GM12878 (cell line): ENCODE data around the gene DENND1B. TPM values are rescaled to one million over a fixed set of nuclear protein-coding genes. Genes with fewer than 3 reads are reported as not detected.

Experiments
- ATAC-seq: fragments of 200-7000 bp; cut with Tn5 transposase; 3 replicates; pipeline ENCODE4 v1.9.1; 2020; ENCODE audit warnings: mild to moderate bottlenecking, moderate library complexity
- BruUV-seq: library from RNA; stranded (reverse); fragments of 400-500 nt; replicated peaks from 2 replicates; lab custom pipeline; 2021; lab: Mats Ljungman, UMichigan
- CTCF ChIA-PET: fragments of 300-600 bp; sonication (Branson Sonifier 250); formaldehyde crosslinking; extraction: SDS; loops from one replicate; lab custom pipeline; 2021; ENCODE audit warnings: inconsistent platforms; lab: Yijun Ruan, JAX
- POLR2A ChIA-PET: fragments of 350-600 bp; formaldehyde crosslinking; extraction: SDS; loops from one replicate; lab custom pipeline; 2021; ENCODE audit warnings: inconsistent platforms; lab: Charles Lee
- RAD21 ChIA-PET: fragments of 300-600 bp; sonication (Branson Sonifier 250); formaldehyde crosslinking; loops from one replicate; lab custom pipeline; 2023; ENCODE audit warnings: antibody characterized with exemption; ENCODE audit not compliant: unreplicated experiment; lab: Charles Lee
- SMC1A ChIA-PET: fragments of 300-600 bp; sonication (Branson Sonifier 250); formaldehyde crosslinking; loops from one replicate; lab custom pipeline; 2023; ENCODE audit not compliant: unreplicated experiment, uncharacterized antibody; lab: Charles Lee
- DNase-seq: peaks from one replicate; pipeline ENCODE4 v3.0.0-alpha.2; 2011; ENCODE audit warnings: low read depth, low spot score
- FAIRE-seq: peaks from 3 replicates; lab custom pipeline; 2011; peaks lifted over from hg19 to GRCh38; lab: Jason Lieb, UNC
- H2AFZ ChIP-seq: 2 replicates; pipeline ENCODE4 v1.6.0; 2011; ENCODE audit warnings: low read depth, low read length, control low read depth; ENCODE audit not compliant: control insufficient read depth
- H3K27ac ChIP-seq: 2 replicates; pipeline ENCODE4 v1.5.1; 2011; ENCODE audit warnings: control low read depth; ENCODE audit not compliant: control insufficient read depth, insufficient read depth
- H3K27me3 ChIP-seq, 2 experiments: replicated peaks in 1 of 2; 2 replicates each; pipeline versions ENCODE4 v1.6.0 to v1.6.1; 2011; ENCODE audit warnings: low read length in 1 of 2; ENCODE audit not compliant: control insufficient read depth in 2 of 2, insufficient read depth in 2 of 2
- H3K36me3 ChIP-seq, 2 experiments: 2 replicates each; pipeline ENCODE4 v1.5.1; 2011; ENCODE audit warnings: low read length in 1 of 2; ENCODE audit not compliant: control insufficient read depth in 2 of 2, insufficient read depth in 2 of 2
- H3K4me1 ChIP-seq: 2 replicates; pipeline ENCODE4 v1.6.1; 2011; ENCODE audit warnings: mild to moderate bottlenecking, low read length, moderate library complexity, mixed read lengths; ENCODE audit not compliant: control insufficient read depth, insufficient read depth
- H3K4me2 ChIP-seq: 2 replicates; pipeline ENCODE4 v1.6.0; 2011; ENCODE audit warnings: control low read depth; ENCODE audit not compliant: control insufficient read depth, insufficient read depth
- H3K4me3 ChIP-seq: fragments of 200-600 bp; sonication (generic); 2 replicates; pipeline ENCODE4 v1.5.1; 2016
- H3K79me2 ChIP-seq: 2 replicates; pipeline ENCODE4 v1.6.0; 2011; ENCODE audit warnings: low read length; ENCODE audit not compliant: control insufficient read depth, insufficient read depth
- H3K9ac ChIP-seq: 2 replicates; pipeline ENCODE4 v1.8.0; 2011; ENCODE audit warnings: low read length, control low read depth, mixed read lengths; ENCODE audit not compliant: control insufficient read depth, insufficient read depth
- H3K9me3 ChIP-seq: replicated peaks from 3 replicates; pipeline ENCODE4 v1.5.1; 2011; ENCODE audit warnings: mild to moderate bottlenecking, low read length; ENCODE audit not compliant: control insufficient read depth, insufficient read depth
- H4K20me1 ChIP-seq: 2 replicates; pipeline ENCODE4 v1.6.0; 2011; ENCODE audit not compliant: control insufficient read depth, insufficient read depth
- ATF3 ChIP-seq: IDR thresholded peaks from 2 replicates; pipeline ENCODE4 v1.6.1; 2011; ENCODE audit warnings: low read depth, mild to moderate bottlenecking, low read length, moderate library complexity, borderline replicate concordance; ENCODE audit errors: extremely low read depth
- ATF7 ChIP-seq: fragments of 450-650 bp; IDR thresholded peaks from 2 replicates; pipeline ENCODE4 v1.6.1; 2016; ENCODE audit warnings: low read depth, mild to moderate bottlenecking
- CEBPB ChIP-seq, 2 experiments: fragments of 150-350 bp in 1 of 2; IDR thresholded peaks; 2 replicates each; pipeline ENCODE4 v1.6.1; 2012 to 2014; ENCODE audit warnings: low read depth in 2 of 2, low read length in 2 of 2, borderline replicate concordance in 1 of 2, inconsistent platforms in 1 of 2
- EGR1 ChIP-seq, 2 experiments: IDR thresholded peaks; 1 replicate in 1 of 2; 2 replicates in 1 of 2; pipeline ENCODE4 v1.6.1; 2011 to 2012; ENCODE audit warnings: low read depth in 2 of 2, low read length in 2 of 2, borderline replicate concordance in 1 of 2, mild to moderate bottlenecking in 1 of 2, moderate library complexity in 1 of 2
- ESRRA ChIP-seq: IDR thresholded peaks from 2 replicates; pipeline ENCODE4 v1.6.1; 2012; ENCODE audit warnings: mild to moderate bottlenecking, low read length, improper control_type of control experiment
- FOXK2 ChIP-seq: fragments of 450-650 bp; IDR thresholded peaks from 2 replicates; pipeline ENCODE4 v1.6.1; 2017; ENCODE audit warnings: mild to moderate bottlenecking, moderate library complexity
- HDAC2 ChIP-seq: fragments of 200-600 bp; sonication (generic); IDR thresholded peaks from 2 replicates; pipeline ENCODE4 v1.6.1; 2017
- HDGF ChIP-seq: fragments of 450-650 bp; IDR thresholded peaks from 2 replicates; pipeline ENCODE4 v1.6.1; 2016; ENCODE audit warnings: antibody characterized with exemption
- NFYA ChIP-seq: IDR thresholded peaks from 2 replicates; pipeline ENCODE4 v1.6.1; 2011; ENCODE audit warnings: low read depth, mild to moderate bottlenecking, low read length, improper control_type of control experiment, borderline replicate concordance
- RB1 ChIP-seq: fragments of 450-650 bp; formaldehyde crosslinking; IDR thresholded peaks from 2 replicates; pipeline ENCODE4 v1.6.1; 2017; ENCODE audit warnings: mild to moderate bottlenecking, borderline replicate concordance
- RBBP5 ChIP-seq: fragments of 200-600 bp; sonication (generic); conservative IDR thresholded peaks from 2 replicates; pipeline ENCODE4 v1.6.1; 2016
- RFX5 ChIP-seq: IDR thresholded peaks from 2 replicates; pipeline ENCODE4 v1.6.1; 2011; ENCODE audit warnings: low read depth, low read length, improper control_type of control experiment
- SMAD1 ChIP-seq: fragments of 450-650 bp; IDR thresholded peaks from 2 replicates; pipeline ENCODE4 v1.6.1; 2018; ENCODE audit warnings: mild to moderate bottlenecking, low read depth; ENCODE audit not compliant: partially characterized antibody
- TBL1XR1 ChIP-seq: IDR thresholded peaks from 2 replicates; pipeline ENCODE4 v1.6.1; 2012; ENCODE audit warnings: low read depth, low read length, improper control_type of control experiment
- TCF3 ChIP-seq: IDR thresholded peaks from 2 replicates; pipeline ENCODE4 v1.6.1; 2012; ENCODE audit warnings: low read depth, mild to moderate bottlenecking, low read length, borderline replicate concordance; ENCODE audit not compliant: insufficient read depth
- TCF7 ChIP-seq: IDR thresholded peaks from 2 replicates; pipeline ENCODE4 v1.6.1; 2014; ENCODE audit warnings: antibody characterized with exemption, borderline replicate concordance
- WRNIP1 ChIP-seq: IDR thresholded peaks from 2 replicates; pipeline ENCODE4 v1.6.1; 2011; ENCODE audit warnings: low read depth, low read length, improper control_type of control experiment, borderline replicate concordance
- ZNF384 ChIP-seq: IDR thresholded peaks from 2 replicates; pipeline ENCODE4 v1.6.1; 2012; ENCODE audit warnings: low read depth, mild to moderate bottlenecking, low read length, improper control_type of control experiment, borderline replicate concordance
- WGBS: methylation state at CpG from one replicate; pipeline ENCODE4 v1.1.6; 2016; ENCODE audit warnings: low lambda C conversion rate; ENCODE audit not compliant: insufficient replicate concordance, insufficient coverage; ENCODE audit errors: missing lambda C conversion rate; 5-methylcytosine and 5-hydroxymethylcytosine counted together
- in situ Hi-C: fragments of 300-500 bp; cut with MboI; formaldehyde crosslinking; loops from 9 replicates; pipeline ENCODE4 v1.14.3; 2018; ENCODE audit warnings: mixed read lengths
- intact Hi-C: fragments of 100-400 bp; cut with micrococcal nuclease; formaldehyde crosslinking; loops from one replicate; pipeline ENCODE4 v1.14.2; 2022; ENCODE audit not compliant: unreplicated experiment
- polyA plus RNA-seq, 11 experiments: library from polyadenylated mRNA; depleted of rRNA in 4 of 11; unstranded in 6 of 11; stranded (reverse) in 5 of 11; fragments of >200 nt; fragmentation: Nextera tagmentation in 4 of 11; fragmentation: Illumina TruSeq in 1 of 11; extraction: Ambion mirVana in 4 of 11; extraction: Trizol in 1 of 11; gene quantifications; 1 replicate in 1 of 11; 2 replicates in 10 of 11; pipeline versions ENCODE4 v1.2.1 to v1.2.3, GENCODE V29; 2011 to 2016; ENCODE audit warnings: inconsistent platforms in 2 of 11, missing spikeins in 2 of 11, low read depth in 1 of 11
- total RNA-seq, 4 experiments: library from RNA; depleted of rRNA in 3 of 4; stranded (reverse); fragments of >200 nt in 3 of 4; fragmentation: Illumina TruSeq in 1 of 4; extraction: Trizol in 1 of 4; gene quantifications; 2 replicates each; pipeline versions ENCODE4 v1.2.1 to v1.2.3, GENCODE V29; 2013 to 2021
- TF ChIP-seq, protein P1 (sequence below): IDR thresholded peaks from 2 replicates; pipeline ENCODE4 v1.6.1; 2011; ENCODE audit warnings: borderline replicate concordance, low read depth, mild to moderate bottlenecking, moderate library complexity, low read length; ENCODE audit not compliant: insufficient read depth, poor library complexity, severe bottlenecking

DENND1B gene
- total and polyA plus RNA-seq, 10 of the 15 experiments (the other 5 are each of a cell fraction or from before 2014, with no cell fraction given) = 1.7 to 10.7 (median 8.0) TPM

GRCh38 chr1:197557302-197557701 lies 218.0 kb downstream of the DENND1B start:
- Histone ChIP-seq H3K4me3 (no peak overlapping the region), H3K4me2 (no peak overlapping the region), H3K36me3 (no peaks in the 10 kb centered on the region), H3K9ac (no peak overlapping the region), H3K4me1 (no peaks in the 10 kb centered on the region), H3K79me2 (no peaks in the 10 kb centered on the region), H2AFZ (no peak overlapping the region), H4K20me1 (no peaks in the 10 kb centered on the region), H3K27me3 (no peaks in the 10 kb centered on the region), H3K27ac (no peak overlapping the region), H3K9me3 (no peaks in the 10 kb centered on the region)
- ChIA-PET POLR2A (no interaction called here), CTCF (interaction anchor here (0.9 kb wide), 1 partner anchor 9 kb away, joined by 4 read pairs; no protein-coding TSS in a partner anchor), SMC1A (no interaction called here), RAD21 (no interaction called here)
- DNase-seq (no peak), FAIRE-seq (no peak), ATAC-seq (no peak)
- WGBS = 47% methylated on average over 1 of the region's 1 CpG
- intact Hi-C loops = no loop called here
- TF ChIP-seq EGR1 (IDR thresholded peaks at IDR 0.05; ENCODE audit: borderline replicate concordance in 1 of 2, low read depth in 2 of 2, low read length in 2 of 2) (no peak), ATF7 (no peak), ESRRA (no peak), RFX5 (no peak), TBL1XR1 (no peak), HDAC2 (no peak), SMAD1 (no peak), HDGF (no peak)
- BruUV-seq = no TSS peak
- in situ Hi-C loops = no loop called here

- no TSS peak for BruUV-seq
- Histone ChIP-seq H3K27ac (no peak overlapping the region), H3K36me3 (no peaks in the 10 kb centered on the region), H3K4me3 (no peak overlapping the region), H3K4me1 (no peaks in the 10 kb centered on the region), H3K9ac (no peak overlapping the region), H3K4me2 (no peak overlapping the region), H2AFZ (no peak overlapping the region), H3K9me3 (no peaks in the 10 kb centered on the region), H3K27me3 (no peaks in the 10 kb centered on the region), H4K20me1 (no peaks in the 10 kb centered on the region), H3K79me2 (no peaks in the 10 kb centered on the region)
- no peak for DNase-seq
- intact Hi-C loops (no loop called here), in situ Hi-C loops (no loop called here)
- ATAC-seq = no peak
- 48% methylated on average over 1 of the region's 1 CpG for WGBS
- SMC1A ChIA-PET = no interaction called here
- FAIRE-seq = no peak
- POLR2A ChIA-PET = no interaction called here
- CTCF ChIA-PET = no interaction called here
- RAD21 ChIA-PET = no interaction called here
- TF ChIP-seq CEBPB (IDR thresholded peaks at IDR 0.05; ENCODE audit: borderline replicate concordance in 1 of 2, low read depth in 2 of 2, low read length in 2 of 2) (no peak), SMAD1 (no peak), WRNIP1 (no peak), ATF3 (no peak), EGR1 (IDR thresholded peaks at IDR 0.05; ENCODE audit: borderline replicate concordance in 1 of 2, low read depth in 2 of 2, low read length in 2 of 2) (no peak), ZNF384 (no peak), NFYA (no peak), RBBP5 (no peak), TCF3 (no peak), FOXK2 (no peak), TCF7 (no peak), RB1 (no peak)
- TF ChIP-seq, protein P1, sequence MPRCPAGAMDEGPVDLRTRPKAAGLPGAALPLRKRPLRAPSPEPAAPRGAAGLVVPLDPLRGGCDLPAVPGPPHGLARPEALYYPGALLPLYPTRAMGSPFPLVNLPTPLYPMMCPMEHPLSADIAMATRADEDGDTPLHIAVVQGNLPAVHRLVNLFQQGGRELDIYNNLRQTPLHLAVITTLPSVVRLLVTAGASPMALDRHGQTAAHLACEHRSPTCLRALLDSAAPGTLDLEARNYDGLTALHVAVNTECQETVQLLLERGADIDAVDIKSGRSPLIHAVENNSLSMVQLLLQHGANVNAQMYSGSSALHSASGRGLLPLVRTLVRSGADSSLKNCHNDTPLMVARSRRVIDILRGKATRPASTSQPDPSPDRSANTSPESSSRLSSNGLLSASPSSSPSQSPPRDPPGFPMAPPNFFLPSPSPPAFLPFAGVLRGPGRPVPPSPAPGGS = no peak
These were observed 222.0 kb downstream of the DENND1B start for GRCh38 chr1:197553281-197553680.
